ENCODE measurements around the gene STAB2.

DNA sequence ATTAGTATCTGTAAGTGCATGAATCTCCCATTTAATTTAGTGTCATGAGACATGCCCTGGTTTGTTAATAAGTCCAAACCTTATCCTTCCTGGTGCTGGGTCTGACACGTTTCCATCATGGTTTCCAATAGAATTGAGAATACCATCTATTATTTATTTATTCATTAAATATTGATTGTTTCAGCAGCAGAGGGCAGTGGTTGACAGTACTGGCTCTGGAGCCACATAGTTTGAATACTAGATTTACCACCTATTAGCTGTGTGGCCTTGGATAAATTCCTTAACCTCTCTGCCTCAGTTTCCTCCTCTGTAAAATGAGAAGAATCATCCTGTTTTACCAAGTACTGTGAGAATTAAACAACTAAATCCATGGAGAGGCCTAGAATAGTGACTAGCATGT is 941 bp upstream of the STAB2 start:
- TF ChIP-seq SUZ12 (IDR thresholded peaks at IDR 0.05; ENCODE audit: extremely low read depth, insufficient read depth, insufficient read length) (no peak), YY1 (IDR thresholded peaks at IDR 0.05; ENCODE audit: insufficient read depth, insufficient read length) (no peak), ZNF274 (IDR thresholded peaks at IDR 0.05; ENCODE audit: low read depth, low read length) (no peak)
